AG04449 (cell line): Measurements from ENCODE around the gene PIK3R6.

ENCODE experiments used
- CTCF ChIA-PET: fragments of 350-600 bp; formaldehyde crosslinking; extraction: SDS; loops from one replicate; lab custom pipeline; 2021; ENCODE audit warnings: antibody characterized with exemption; lab: Yijun Ruan, JAX
- POLR2A ChIA-PET: fragments of 400-600, 350-600 bp; formaldehyde crosslinking; extraction: SDS; loops from one replicate; lab custom pipeline; 2020; ENCODE audit warnings: antibody characterized with exemption, inconsistent platforms; lab: Yijun Ruan, JAX
- DNase-seq: peaks from one replicate; pipeline ENCODE4 v3.0.0-alpha.2; 2010; ENCODE audit warnings: low read depth, low spot score
- H3K4me3 ChIP-seq: 2 replicates; pipeline ENCODE4 v1.5.1; 2011; ENCODE audit warnings: low read depth, mild to moderate bottlenecking, control low read depth, low read length
- TF ChIP-seq, protein P1 (sequence below): IDR thresholded peaks from one replicate; pipeline ENCODE4 v1.5.1; 2011; ENCODE audit warnings: mild to moderate bottlenecking, moderate library complexity, low read length, control low read depth, inconsistent platforms; ENCODE audit not compliant: insufficient read depth; ENCODE audit errors: missing control alignments

PIK3R6 gene

DNA sequence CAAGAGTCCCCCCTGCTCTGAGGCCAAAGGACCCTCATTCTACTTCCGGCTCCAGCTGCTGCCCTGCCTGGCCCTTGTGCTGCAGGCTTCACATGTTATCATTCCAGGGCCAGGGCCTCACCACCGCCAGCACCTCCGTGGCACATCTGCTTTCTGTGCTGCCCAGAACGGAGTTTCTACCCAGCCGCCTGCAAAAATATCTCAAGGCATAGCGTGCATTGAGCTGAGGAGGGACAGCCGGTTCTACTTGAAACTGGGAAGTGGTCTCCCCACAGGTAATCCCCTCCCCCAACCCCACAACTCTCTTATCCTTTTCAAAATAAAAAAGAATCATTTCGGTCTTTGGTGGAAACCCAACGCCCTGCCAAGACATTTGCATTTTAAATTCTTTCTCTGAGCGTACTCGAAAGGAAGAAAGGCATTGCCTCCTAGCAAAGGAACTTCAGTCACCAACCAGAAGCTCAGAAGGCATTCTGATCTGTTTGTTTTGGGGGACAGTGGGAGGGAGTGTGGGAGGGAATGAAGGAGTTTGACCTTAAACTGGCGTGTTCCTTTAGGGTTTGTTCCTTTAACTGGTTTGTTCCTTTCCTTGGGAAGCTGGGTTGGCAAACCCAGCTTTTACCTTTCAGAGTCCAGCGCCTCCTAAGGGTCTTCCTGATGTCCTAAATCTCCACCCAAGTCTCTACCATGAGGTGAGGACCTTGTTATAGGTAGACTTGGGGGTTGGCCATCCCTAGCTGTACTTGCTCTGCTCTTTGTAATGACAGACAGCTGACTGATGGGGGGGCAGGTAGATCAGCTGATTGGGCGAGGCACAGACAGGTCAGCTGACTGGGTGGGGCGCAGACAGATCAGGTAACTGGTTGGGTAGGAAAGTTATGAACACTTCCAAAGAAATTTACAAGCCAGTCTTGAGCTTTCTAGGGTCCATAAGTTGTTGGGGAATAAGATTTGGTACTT, 33.4 kb upstream of the PIK3R6 start:
- ChIA-PET POLR2A (no interaction called here), CTCF (interaction anchor here (0.8 to 2.2 kb wide), 3 partner anchors 10 to 336 kb away, joined by 3 to 10 read pairs (median 3); no protein-coding TSS in a partner anchor)
- H3K4me3 ChIP-seq = no peak overlapping the region
- TF ChIP-seq, protein P1, sequence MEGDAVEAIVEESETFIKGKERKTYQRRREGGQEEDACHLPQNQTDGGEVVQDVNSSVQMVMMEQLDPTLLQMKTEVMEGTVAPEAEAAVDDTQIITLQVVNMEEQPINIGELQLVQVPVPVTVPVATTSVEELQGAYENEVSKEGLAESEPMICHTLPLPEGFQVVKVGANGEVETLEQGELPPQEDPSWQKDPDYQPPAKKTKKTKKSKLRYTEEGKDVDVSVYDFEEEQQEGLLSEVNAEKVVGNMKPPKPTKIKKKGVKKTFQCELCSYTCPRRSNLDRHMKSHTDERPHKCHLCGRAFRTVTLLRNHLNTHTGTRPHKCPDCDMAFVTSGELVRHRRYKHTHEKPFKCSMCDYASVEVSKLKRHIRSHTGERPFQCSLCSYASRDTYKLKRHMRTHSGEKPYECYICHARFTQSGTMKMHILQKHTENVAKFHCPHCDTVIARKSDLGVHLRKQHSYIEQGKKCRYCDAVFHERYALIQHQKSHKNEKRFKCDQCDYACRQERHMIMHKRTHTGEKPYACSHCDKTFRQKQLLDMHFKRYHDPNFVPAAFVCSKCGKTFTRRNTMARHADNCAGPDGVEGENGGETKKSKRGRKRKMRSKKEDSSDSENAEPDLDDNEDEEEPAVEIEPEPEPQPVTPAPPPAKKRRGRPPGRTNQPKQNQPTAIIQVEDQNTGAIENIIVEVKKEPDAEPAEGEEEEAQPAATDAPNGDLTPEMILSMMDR = no peak
- no peak for DNase-seq

DNA sequence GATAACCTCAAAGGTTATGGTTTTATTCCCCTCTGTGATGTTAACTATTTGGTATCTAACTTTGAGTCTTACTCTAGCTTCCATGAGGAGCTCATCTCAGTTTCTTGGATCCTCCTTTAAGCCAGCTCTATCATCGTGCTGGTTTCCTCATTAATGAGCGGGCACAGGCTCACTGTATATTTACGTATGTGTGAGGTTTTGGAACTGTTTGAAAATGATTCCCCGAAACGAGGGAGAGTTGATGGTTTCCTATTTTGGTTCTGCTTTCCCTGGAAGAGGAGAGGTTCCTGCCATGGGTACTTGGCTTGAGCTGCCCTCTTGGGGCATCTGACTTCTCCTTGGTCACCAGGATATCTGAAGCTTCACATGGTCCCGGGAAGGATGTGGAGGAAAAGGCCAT, 32.7 kb upstream of the PIK3R6 start:
- no peak overlapping the region for H3K4me3 ChIP-seq
- POLR2A ChIA-PET = no interaction called here
- TF ChIP-seq, protein P1 = no peak
- no peak for DNase-seq
- CTCF ChIA-PET = interaction anchor here (2.2 kb wide), 1 partner anchor 11 kb away, joined by 10 read pairs; no protein-coding TSS in a partner anchor

- ChIA-PET CTCF (interaction anchor here (1.0 kb wide), 1 partner anchor 9 kb away, joined by 3 read pairs; no protein-coding TSS in a partner anchor), POLR2A (no interaction called here)
- TF ChIP-seq, protein P1 = no peak
- no peak for DNase-seq
- H3K4me3 ChIP-seq = no peak overlapping the region
Measured at GRCh38 chr17:8898636-8899035, 31.2 kb upstream of the PIK3R6 start.

DNA sequence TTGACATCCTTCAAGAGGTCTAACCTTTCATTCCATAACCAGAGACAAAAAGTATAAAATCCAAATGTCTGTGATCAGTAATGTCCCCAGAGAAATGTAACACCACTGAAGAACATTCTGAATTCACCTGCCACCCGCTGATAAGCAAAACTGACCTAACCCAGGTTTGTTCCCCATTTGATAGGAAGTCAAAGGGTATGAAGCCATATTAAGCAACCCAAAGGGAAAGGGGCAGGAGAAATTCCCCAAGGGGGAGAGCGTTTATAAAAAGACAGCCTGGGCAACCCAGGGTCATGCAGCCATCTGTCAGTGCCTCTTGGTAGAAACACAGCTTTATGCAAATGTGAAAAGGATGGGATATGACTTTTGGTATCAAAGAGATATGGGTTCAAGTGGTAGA, 30.7 kb upstream of the PIK3R6 start:
- ChIA-PET CTCF (interaction anchor here (1.0 kb wide), 1 partner anchor 8 kb away, joined by 3 read pairs; no protein-coding TSS in a partner anchor), POLR2A (no interaction called here)
- TF ChIP-seq, protein P1 = no peak
- H3K4me3 ChIP-seq = no peak overlapping the region
- DNase-seq = no peak

- H3K4me3 ChIP-seq = no peak overlapping the region
- TF ChIP-seq, protein P1 = no peak
- CTCF ChIA-PET = interaction anchor here (1.2 to 3.4 kb wide), 3 partner anchors 10 to 151 kb away, joined by 3 to 24 read pairs (median 7); no protein-coding TSS in a partner anchor
- DNase-seq = no peak
- POLR2A ChIA-PET = no interaction called here
Measured at GRCh38 chr17:8896641-8897635, 29.5 kb upstream of the PIK3R6 start.
